ENCODE measurements around the gene ACTN4.

GRCh38 chr19:38666663-38667511 lies 19.4 kb downstream of the ACTN4 start:
- TF ChIP-seq CTCF (conservative IDR thresholded peaks at IDR 0.05; ENCODE audit: low read length) (no peak), EZH2phosphoT487 (IDR thresholded peaks at IDR 0.05; ENCODE audit: borderline replicate concordance) (no peak)
